Panc1 (cell line): ENCODE data around the gene KLF11.

ENCODE experiments used
- POLR2AphosphoS5 ChIP-seq: IDR thresholded peaks from 2 replicates; pipeline ENCODE4 v1.6.1; 2012; ENCODE audit warnings: mild to moderate bottlenecking, low read depth, low read length, moderate library complexity
- TF ChIP-seq, protein P1 (sequence below): fragments of 450-650 bp; IDR thresholded peaks from 2 replicates; pipeline ENCODE4 v1.5.1; 2017; ENCODE audit warnings: mild to moderate bottlenecking

DNA sequence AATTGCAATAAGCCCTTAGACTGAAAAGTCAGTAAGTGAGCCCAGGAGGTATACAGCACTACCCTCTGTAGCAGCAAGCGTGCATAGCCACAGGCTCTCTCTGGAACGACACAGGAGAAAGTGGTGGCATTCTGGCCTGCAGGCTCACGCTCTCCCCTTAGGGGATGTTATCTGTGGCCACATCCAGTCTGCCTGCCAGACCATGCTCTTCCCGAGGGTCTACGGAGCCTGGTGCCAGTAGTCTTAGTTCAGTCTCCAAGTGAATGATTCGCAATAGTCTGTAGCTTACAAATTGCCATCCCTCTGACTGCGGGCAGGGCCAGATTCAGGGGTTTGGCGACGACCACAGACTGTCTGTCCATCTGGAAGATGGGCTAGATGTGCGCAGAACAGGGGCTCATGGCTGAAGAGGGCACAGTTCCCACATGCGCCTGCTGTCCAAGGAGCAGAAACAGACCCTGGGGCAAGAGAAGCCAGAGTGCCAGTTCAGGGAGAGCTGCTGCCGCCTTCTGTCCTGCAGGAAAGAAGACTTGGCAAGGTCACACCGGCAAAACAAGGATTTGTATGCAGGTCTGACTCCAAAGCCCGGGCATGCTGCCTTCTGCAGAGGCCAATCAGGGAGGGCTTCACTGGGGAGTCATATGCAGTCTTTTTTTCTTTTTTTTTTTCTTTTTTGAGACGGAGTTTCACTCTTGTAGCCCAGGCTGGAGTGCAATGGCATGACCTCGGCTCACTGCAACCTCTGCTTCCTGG, 3.5 kb upstream of the KLF11 start:
- no peak for TF ChIP-seq POLR2AphosphoS5
- TF ChIP-seq, protein P1, sequence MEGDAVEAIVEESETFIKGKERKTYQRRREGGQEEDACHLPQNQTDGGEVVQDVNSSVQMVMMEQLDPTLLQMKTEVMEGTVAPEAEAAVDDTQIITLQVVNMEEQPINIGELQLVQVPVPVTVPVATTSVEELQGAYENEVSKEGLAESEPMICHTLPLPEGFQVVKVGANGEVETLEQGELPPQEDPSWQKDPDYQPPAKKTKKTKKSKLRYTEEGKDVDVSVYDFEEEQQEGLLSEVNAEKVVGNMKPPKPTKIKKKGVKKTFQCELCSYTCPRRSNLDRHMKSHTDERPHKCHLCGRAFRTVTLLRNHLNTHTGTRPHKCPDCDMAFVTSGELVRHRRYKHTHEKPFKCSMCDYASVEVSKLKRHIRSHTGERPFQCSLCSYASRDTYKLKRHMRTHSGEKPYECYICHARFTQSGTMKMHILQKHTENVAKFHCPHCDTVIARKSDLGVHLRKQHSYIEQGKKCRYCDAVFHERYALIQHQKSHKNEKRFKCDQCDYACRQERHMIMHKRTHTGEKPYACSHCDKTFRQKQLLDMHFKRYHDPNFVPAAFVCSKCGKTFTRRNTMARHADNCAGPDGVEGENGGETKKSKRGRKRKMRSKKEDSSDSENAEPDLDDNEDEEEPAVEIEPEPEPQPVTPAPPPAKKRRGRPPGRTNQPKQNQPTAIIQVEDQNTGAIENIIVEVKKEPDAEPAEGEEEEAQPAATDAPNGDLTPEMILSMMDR, result no peak
